ENCODE results near the gene PTPRD.
A peak's percentile ranks its signal among the peaks of the same experiment; 100 is the strongest.

The PTPRD gene

GRCh38 chr9:8864545-8864896, 1748.3 kb downstream of the PTPRD start:
- DNase-seq (ENCODE audit: low spot score), result no peak

- no peak for DNase-seq (ENCODE audit: low spot score)
These were observed 1748.8 kb downstream of the PTPRD start for GRCh38 chr9:8863886-8864544.

- DNase-seq (ENCODE audit: low spot score), result no peak
These were observed 1749.7 kb downstream of the PTPRD start for GRCh38 chr9:8863069-8863468.

GRCh38 chr9:8860925-8861324, 1751.9 kb downstream of the PTPRD start:
- DNase-seq (ENCODE audit: low spot score), result no peak

- DNase-seq (ENCODE audit: low spot score), result no peak
These were observed 1752.7 kb downstream of the PTPRD start for GRCh38 chr9:8860086-8860485.

GRCh38 chr9:8859416-8859815, 1753.4 kb downstream of the PTPRD start:
- DNase-seq (ENCODE audit: low spot score), result no peak

GRCh38 chr9:8858596-8859161, 1754.1 kb downstream of the PTPRD start:
- DNase-seq (ENCODE audit: low spot score), result peak; percentile 15

- DNase-seq (ENCODE audit: low spot score), result peak; percentile 66
These were observed 1754.7 kb downstream of the PTPRD start for GRCh38 chr9:8857926-8858595.

GRCh38 chr9:8857068-8857925, 1755.5 kb downstream of the PTPRD start:
- DNase-seq (ENCODE audit: low spot score), result peak; percentile 21

- DNase-seq (ENCODE audit: low spot score), result no peak
These were observed 1756.3 kb downstream of the PTPRD start for GRCh38 chr9:8856396-8857067.

GRCh38 chr9:8855046-8855445, 1757.8 kb downstream of the PTPRD start:
- peak; percentile 26 for DNase-seq (ENCODE audit: low spot score)

- DNase-seq (ENCODE audit: low spot score), result no peak
These were observed 1760.4 kb downstream of the PTPRD start for GRCh38 chr9:8852301-8852864.

GRCh38 chr9:8850914-8851313, 1761.9 kb downstream of the PTPRD start:
- peak; percentile 54 for DNase-seq (ENCODE audit: low spot score)

GRCh38 chr9:8845808-8846207, 1767.0 kb downstream of the PTPRD start:
- no peak for DNase-seq (ENCODE audit: low spot score)

GRCh38 chr9:8845376-8845775, 1767.4 kb downstream of the PTPRD start:
- DNase-seq (ENCODE audit: low spot score), result no peak

GRCh38 chr9:8844549-8844948, 1768.3 kb downstream of the PTPRD start:
- DNase-seq (ENCODE audit: low spot score), result no peak

- DNase-seq (ENCODE audit: low spot score), result no peak
These were observed 1770.2 kb downstream of the PTPRD start for GRCh38 chr9:8842402-8843193.

GRCh38 chr9:8838136-8838535, 1774.7 kb downstream of the PTPRD start:
- DNase-seq (ENCODE audit: low spot score), result no peak

GRCh38 chr9:8835291-8835690, 1777.5 kb downstream of the PTPRD start:
- no peak for DNase-seq (ENCODE audit: low spot score)

- no peak for DNase-seq (ENCODE audit: low spot score)
These were observed 1779.8 kb downstream of the PTPRD start for GRCh38 chr9:8832955-8833354.
